ENCODE data around the gene KDELR3. TPM values are rescaled to one million over a fixed set of nuclear protein-coding genes. Genes with fewer than 3 reads are reported as not detected.
A peak's percentile ranks its signal among the peaks of the same experiment; 100 is the strongest.

Gene KDELR3
- total and polyA plus RNA-seq, 2 experiments from 2014 or later: 13.1 to 26.5 TPM

DNA sequence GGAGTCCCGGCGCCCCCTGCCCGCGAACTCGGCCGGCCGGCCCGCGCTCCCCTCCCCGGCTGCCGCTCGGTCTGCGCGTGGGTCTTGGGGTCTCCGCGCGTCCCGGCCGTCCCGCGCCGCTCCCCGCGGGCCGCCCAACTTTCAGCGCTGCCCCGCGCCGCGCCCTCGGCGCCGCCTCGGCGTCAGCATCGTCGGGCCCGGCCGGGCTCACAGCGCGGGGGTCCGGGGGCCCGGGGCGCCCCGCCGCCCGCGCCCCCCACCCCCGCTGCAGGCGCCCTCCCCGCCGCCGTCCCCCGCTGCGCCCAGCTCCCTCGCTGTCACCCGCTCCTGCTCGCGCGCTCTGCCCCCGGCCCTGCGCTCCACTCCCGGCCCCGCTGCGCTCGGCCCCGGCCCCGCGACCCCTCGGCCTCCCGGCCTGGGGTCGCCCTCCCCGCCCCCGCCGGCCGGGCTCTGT lies 12.8 kb upstream of the KDELR3 start, which contains the start of gene KCNJ4:
TSS of gene KCNJ4 (minus strand) at position 124 of the 454 bp plus-strand sequence. CDS start 27,067 bp downstream, outside the sequence.
- no peaks in the 10 kb centered on the region for H3K27me3 ChIP-seq
- H3K27ac ChIP-seq: no peak within 1 kb of the TSS
- H3K36me3 ChIP-seq: no peaks in the 10 kb centered on the region
- DNase-seq (ENCODE audit: low read depth in 1 of 2, low spot score in 1 of 2): no peak
- no peaks in the 10 kb centered on the region for H3K9me3 ChIP-seq (ENCODE audit: low read depth)
- TF ChIP-seq, protein P1, sequence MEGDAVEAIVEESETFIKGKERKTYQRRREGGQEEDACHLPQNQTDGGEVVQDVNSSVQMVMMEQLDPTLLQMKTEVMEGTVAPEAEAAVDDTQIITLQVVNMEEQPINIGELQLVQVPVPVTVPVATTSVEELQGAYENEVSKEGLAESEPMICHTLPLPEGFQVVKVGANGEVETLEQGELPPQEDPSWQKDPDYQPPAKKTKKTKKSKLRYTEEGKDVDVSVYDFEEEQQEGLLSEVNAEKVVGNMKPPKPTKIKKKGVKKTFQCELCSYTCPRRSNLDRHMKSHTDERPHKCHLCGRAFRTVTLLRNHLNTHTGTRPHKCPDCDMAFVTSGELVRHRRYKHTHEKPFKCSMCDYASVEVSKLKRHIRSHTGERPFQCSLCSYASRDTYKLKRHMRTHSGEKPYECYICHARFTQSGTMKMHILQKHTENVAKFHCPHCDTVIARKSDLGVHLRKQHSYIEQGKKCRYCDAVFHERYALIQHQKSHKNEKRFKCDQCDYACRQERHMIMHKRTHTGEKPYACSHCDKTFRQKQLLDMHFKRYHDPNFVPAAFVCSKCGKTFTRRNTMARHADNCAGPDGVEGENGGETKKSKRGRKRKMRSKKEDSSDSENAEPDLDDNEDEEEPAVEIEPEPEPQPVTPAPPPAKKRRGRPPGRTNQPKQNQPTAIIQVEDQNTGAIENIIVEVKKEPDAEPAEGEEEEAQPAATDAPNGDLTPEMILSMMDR (IDR thresholded peaks at IDR 0.05; ENCODE audit: low read depth, low read length): no peak
- H3K4me1 ChIP-seq (ENCODE audit: low read depth): peaks cover 24% of the 10 kb centered on the region
- peak within 1 kb of the TSS; percentile 65 for H3K4me3 ChIP-seq

DNA sequence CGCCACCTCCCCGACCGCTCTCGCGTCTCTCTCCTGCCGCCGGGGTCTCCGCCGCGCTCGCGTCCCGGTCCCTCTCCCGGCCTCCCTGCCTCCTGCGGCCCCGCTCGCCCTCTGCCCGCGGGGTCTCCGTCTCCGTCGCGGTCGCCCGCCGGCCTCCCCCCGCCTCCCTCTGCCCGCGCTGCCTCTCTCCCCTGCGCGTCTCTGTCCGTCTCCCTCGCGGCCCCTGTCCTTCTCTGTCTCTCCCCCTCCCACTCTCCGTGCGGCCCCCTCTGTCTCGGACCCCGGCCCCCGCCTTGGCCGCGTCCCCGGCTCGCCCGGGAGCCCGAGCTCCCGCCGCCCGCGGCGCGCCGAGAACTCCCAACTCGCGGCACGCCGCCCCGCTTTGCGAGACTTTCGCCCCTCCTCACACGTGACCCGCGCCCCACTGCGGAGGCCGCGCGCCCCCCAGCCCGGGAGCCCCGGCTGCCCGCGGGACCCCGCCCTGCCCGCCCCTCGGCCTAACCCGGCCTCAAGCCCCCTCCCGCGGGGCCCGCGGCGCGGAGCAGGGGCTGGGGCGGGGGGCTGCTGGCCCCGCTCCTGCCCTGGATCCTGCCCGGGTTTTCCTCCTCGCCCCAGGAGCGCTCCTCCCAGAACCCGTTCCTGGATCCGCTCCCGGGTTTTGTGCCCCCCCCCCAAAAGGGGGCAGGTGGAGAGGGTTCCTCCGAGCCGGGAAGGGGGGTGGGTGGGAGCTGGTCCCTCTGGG lies 12.2 kb upstream of the KDELR3 start:
- Histone ChIP-seq H3K36me3 (no peaks in the 10 kb centered on the region), H3K9me3 (ENCODE audit: low read depth) (no peaks in the 10 kb centered on the region), H3K27me3 (no peaks in the 10 kb centered on the region), H3K4me1 (ENCODE audit: low read depth) (peaks cover 30% of the 10 kb centered on the region), H3K27ac (no peak overlapping the region), H3K4me3 (peak overlapping the region; percentile 65)
- TF ChIP-seq, protein P1 (IDR thresholded peaks at IDR 0.05; ENCODE audit: low read depth, low read length): no peak
- DNase-seq (ENCODE audit: low read depth in 1 of 2, low spot score in 1 of 2): peak; percentile 46 to 75

DNA sequence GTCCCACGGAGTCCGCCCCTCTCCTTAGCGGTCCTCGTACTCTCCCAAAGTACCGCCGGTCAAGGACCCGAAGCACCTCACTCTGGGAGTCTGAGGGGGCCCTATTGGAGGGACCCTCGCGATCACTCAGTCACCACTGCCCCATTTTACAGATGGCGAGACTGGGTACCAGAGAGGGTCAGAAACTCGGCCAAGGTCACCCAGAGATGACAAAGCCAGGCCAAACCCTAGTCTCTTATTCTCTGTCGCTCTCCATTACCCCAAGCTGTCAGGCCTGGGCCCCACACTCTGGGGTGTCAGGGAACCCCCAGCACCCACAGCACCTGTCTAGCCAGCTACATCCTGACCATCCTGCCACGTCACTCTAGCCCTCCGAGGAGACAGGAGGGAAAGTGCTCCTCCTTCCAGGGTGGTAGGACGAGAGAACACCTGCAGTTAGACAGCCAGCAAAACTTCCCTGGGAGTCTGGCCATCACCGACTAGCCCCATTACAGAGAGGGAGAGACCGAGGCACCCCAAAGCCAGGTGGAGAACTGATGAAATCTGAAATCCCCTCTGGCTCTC lies 11.5 kb upstream of the KDELR3 start:
- Histone ChIP-seq H3K27me3 (no peaks in the 10 kb centered on the region), H3K27ac (no peak overlapping the region), H3K4me3 (peak overlapping the region; percentile 65), H3K36me3 (no peaks in the 10 kb centered on the region), H3K9me3 (ENCODE audit: low read depth) (no peaks in the 10 kb centered on the region), H3K4me1 (ENCODE audit: low read depth) (peaks cover 35% of the 10 kb centered on the region)
- TF ChIP-seq, protein P1 (IDR thresholded peaks at IDR 0.05; ENCODE audit: low read depth, low read length): no peak
- no peak for DNase-seq (ENCODE audit: low read depth in 1 of 2, low spot score in 1 of 2)

DNA sequence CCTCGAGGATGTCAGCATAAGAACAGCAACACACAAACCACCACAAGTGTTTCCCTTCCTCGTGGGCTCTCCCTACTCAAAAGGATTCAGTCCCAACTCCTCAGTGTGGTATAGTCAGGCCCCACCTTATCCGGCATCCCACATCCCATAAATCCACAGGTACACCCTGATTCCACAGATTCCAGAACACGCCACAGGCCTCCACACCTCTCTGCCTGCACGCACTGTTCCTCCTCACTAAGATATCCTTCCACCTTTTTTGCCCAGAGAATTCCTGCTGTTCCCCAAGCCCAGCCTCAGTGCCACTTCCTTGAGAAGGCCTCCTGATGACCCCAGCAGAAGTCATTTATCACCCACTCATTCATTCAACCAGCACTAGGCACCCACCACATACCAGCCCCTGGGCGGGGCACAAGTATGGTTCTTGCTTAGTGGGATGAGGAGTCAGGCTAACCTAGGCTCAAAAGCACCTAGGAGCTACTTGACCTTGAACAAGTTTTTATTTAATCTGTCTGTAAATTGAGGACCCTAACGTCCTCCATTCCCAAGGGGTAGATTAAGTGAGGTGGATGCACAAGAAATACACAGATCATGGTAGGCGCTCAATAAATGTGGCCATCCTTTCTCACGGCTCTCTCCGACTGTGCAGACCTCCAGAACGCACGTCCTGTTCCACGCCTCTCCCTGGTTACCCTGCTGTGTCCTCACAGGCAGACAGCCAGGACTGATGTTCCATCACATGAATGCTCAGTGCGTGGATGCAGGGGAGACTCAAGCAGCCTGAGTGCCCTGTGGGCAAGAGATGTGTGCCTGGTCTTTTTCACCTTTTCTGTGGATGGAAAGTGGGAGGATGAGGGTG lies 10.8 kb upstream of the KDELR3 start:
- Histone ChIP-seq H3K36me3 (no peaks in the 10 kb centered on the region), H3K27me3 (no peaks in the 10 kb centered on the region), H3K4me3 (no peak overlapping the region), H3K9me3 (ENCODE audit: low read depth) (no peaks in the 10 kb centered on the region), H3K27ac (no peak overlapping the region), H3K4me1 (ENCODE audit: low read depth) (peaks cover 39% of the 10 kb centered on the region)
- no peak for DNase-seq (ENCODE audit: low read depth in 1 of 2, low spot score in 1 of 2)
- TF ChIP-seq, protein P1 (IDR thresholded peaks at IDR 0.05; ENCODE audit: low read depth, low read length): no peak

DNA sequence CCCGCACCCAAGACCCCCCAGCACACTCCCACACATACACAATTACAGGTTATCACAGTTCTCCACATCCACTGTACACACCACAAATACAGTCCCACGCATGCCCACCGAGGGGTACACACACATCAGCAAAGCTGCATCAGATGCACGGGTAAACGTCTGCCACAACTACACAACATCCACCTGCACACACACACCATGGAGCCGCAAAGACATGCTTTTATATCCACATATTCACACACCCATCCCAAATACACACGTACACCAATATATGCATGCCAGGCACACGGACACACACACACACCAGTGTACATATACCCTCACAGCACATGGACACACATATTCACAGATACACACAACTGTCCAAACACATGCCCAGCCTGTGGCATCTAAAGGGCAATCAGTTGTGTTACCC lies 7.5 kb upstream of the KDELR3 start:
- peaks cover 41% of the 10 kb centered on the region for H3K4me1 ChIP-seq (ENCODE audit: low read depth)
- H3K27ac ChIP-seq: peak overlapping the region; percentile 74
- no peak for DNase-seq (ENCODE audit: low read depth in 1 of 2, low spot score in 1 of 2)
- H3K9me3 ChIP-seq (ENCODE audit: low read depth): no peaks in the 10 kb centered on the region
- H3K27me3 ChIP-seq: no peaks in the 10 kb centered on the region
- no peaks in the 10 kb centered on the region for H3K36me3 ChIP-seq
- TF ChIP-seq, protein P1 (IDR thresholded peaks at IDR 0.05; ENCODE audit: low read depth, low read length): no peak
- no peak overlapping the region for H3K4me3 ChIP-seq

All from cardiac muscle cell (in vitro differentiated cells and primary cell).